ENCODE results near the gene DMD.

DMD gene

GRCh38 chrX:31522760-31523159 lies 1688.6 kb downstream of the DMD start:
- Histone ChIP-seq H4K20me1 (ENCODE audit: insufficient read depth, low read length) (no peaks in the 10 kb centered on the region), H3K9me3 (ENCODE audit: insufficient read depth, low read length) (no peaks in the 10 kb centered on the region), H3K4me2 (ENCODE audit: low read length) (no peak overlapping the region), H3K27ac (ENCODE audit: low read length) (no peak overlapping the region), H3K27me3 (ENCODE audit: low read depth, low read length) (no peaks in the 10 kb centered on the region), H3K79me2 (ENCODE audit: low read length) (no peaks in the 10 kb centered on the region), H3K4me1 (ENCODE audit: low read length) (no peaks in the 10 kb centered on the region), H3K9ac (ENCODE audit: low read length) (no peak overlapping the region), H3K36me3 (replicated peaks; ENCODE audit: low read depth, low read length) (no peaks in the 10 kb centered on the region), H2AFZ (ENCODE audit: low read depth, low read length) (no peak overlapping the region), H3K4me3 (ENCODE audit: low read length) (no peak overlapping the region)
- TF ChIP-seq EZH2phosphoT487 (IDR thresholded peaks at IDR 0.05; ENCODE audit: low read depth), result no peak
- TF ChIP-seq, protein P1, sequence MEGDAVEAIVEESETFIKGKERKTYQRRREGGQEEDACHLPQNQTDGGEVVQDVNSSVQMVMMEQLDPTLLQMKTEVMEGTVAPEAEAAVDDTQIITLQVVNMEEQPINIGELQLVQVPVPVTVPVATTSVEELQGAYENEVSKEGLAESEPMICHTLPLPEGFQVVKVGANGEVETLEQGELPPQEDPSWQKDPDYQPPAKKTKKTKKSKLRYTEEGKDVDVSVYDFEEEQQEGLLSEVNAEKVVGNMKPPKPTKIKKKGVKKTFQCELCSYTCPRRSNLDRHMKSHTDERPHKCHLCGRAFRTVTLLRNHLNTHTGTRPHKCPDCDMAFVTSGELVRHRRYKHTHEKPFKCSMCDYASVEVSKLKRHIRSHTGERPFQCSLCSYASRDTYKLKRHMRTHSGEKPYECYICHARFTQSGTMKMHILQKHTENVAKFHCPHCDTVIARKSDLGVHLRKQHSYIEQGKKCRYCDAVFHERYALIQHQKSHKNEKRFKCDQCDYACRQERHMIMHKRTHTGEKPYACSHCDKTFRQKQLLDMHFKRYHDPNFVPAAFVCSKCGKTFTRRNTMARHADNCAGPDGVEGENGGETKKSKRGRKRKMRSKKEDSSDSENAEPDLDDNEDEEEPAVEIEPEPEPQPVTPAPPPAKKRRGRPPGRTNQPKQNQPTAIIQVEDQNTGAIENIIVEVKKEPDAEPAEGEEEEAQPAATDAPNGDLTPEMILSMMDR (IDR thresholded peaks at IDR 0.05; ENCODE audit: low read depth, low read length), result no peak

- H4K20me1 ChIP-seq (ENCODE audit: insufficient read depth, low read length), result no peaks in the 10 kb centered on the region
Measured at GRCh38 chrX:31521941-31522340, 1689.4 kb downstream of the DMD start.

DNA sequence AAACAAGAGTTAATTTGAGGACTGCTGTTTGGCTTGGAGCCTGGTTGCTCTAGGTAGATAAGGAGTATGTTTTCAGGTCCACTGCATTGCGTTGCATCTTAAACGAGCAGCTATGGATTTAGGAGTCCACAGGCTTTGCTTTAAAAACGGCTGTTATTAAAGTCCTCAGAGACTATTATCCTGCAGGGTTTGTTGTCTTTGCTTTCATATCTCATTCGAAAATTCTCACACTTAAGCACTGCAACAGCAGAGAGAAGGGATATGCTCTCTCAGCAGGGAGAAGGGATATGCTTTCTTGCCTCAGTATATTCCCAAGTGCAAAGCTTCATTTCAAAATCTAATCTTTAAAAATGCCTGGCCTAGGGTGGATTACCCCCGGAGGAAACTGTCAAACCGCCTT lies 1694.8 kb downstream of the DMD start:
- Histone ChIP-seq H4K20me1 (ENCODE audit: insufficient read depth, low read length) (no peaks in the 10 kb centered on the region), H2AFZ (ENCODE audit: low read depth, low read length) (no peak overlapping the region), H3K4me3 (ENCODE audit: low read length) (no peak overlapping the region), H3K9me3 (ENCODE audit: insufficient read depth, low read length) (no peaks in the 10 kb centered on the region), H3K27me3 (ENCODE audit: low read depth, low read length) (no peaks in the 10 kb centered on the region), H3K9ac (ENCODE audit: low read length) (no peak overlapping the region), H3K79me2 (ENCODE audit: low read length) (no peaks in the 10 kb centered on the region), H3K36me3 (replicated peaks; ENCODE audit: low read depth, low read length) (no peaks in the 10 kb centered on the region), H3K4me1 (ENCODE audit: low read length) (no peaks in the 10 kb centered on the region), H3K27ac (ENCODE audit: low read length) (no peak overlapping the region), H3K4me2 (ENCODE audit: low read length) (no peak overlapping the region)
- TF ChIP-seq, protein P1 (IDR thresholded peaks at IDR 0.05; ENCODE audit: low read depth, low read length), result no peak
- no peak for TF ChIP-seq EZH2phosphoT487 (IDR thresholded peaks at IDR 0.05; ENCODE audit: low read depth)

More at GRCh38 chrX:31521941-31522340, 1689.4 kb downstream of the DMD start:
- TF ChIP-seq EZH2phosphoT487 (IDR thresholded peaks at IDR 0.05; ENCODE audit: low read depth), result no peak
- TF ChIP-seq, protein P1 (IDR thresholded peaks at IDR 0.05; ENCODE audit: low read depth, low read length), result no peak
- no peaks in the 10 kb centered on the region for H3K79me2 ChIP-seq (ENCODE audit: low read length)
- H3K9me3 ChIP-seq (ENCODE audit: insufficient read depth, low read length), result no peaks in the 10 kb centered on the region
- H3K27me3 ChIP-seq (ENCODE audit: low read depth, low read length), result no peaks in the 10 kb centered on the region
- H3K9ac ChIP-seq (ENCODE audit: low read length), result no peak overlapping the region
- no peak overlapping the region for H3K4me3 ChIP-seq (ENCODE audit: low read length)
- H3K4me1 ChIP-seq (ENCODE audit: low read length), result no peaks in the 10 kb centered on the region
- H2AFZ ChIP-seq (ENCODE audit: low read depth, low read length), result no peak overlapping the region
- H3K36me3 ChIP-seq (replicated peaks; ENCODE audit: low read depth, low read length), result no peaks in the 10 kb centered on the region
- no peak overlapping the region for H3K27ac ChIP-seq (ENCODE audit: low read length)
- no peak overlapping the region for H3K4me2 ChIP-seq (ENCODE audit: low read length)

DNA sequence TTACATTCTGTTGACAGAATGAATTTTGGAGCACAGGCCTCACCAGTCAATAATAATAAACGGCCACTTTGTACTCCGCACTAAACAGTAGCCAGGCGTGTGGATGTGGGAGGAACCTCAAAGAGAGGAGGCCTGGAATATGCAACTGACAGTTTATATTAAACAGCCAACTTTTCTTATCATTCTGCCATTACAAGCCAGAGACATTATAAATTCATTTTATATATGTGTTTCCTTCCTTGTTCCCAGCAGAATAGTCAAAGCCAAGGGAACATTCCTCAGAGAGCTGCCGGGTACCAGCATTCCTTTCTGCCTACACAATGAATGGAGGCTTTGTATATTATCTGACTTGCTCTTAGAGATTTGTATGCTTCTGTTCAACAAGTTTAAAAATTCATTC lies 1703.0 kb downstream of the DMD start:
- Histone ChIP-seq H3K4me3 (ENCODE audit: low read length) (no peak overlapping the region), H3K36me3 (replicated peaks; ENCODE audit: low read depth, low read length) (no peaks in the 10 kb centered on the region), H3K9ac (ENCODE audit: low read length) (no peak overlapping the region), H4K20me1 (ENCODE audit: insufficient read depth, low read length) (no peaks in the 10 kb centered on the region), H3K9me3 (ENCODE audit: insufficient read depth, low read length) (no peaks in the 10 kb centered on the region), H3K27me3 (ENCODE audit: low read depth, low read length) (no peaks in the 10 kb centered on the region), H3K4me2 (ENCODE audit: low read length) (no peak overlapping the region), H3K79me2 (ENCODE audit: low read length) (no peaks in the 10 kb centered on the region), H2AFZ (ENCODE audit: low read depth, low read length) (no peak overlapping the region), H3K27ac (ENCODE audit: low read length) (no peak overlapping the region), H3K4me1 (ENCODE audit: low read length) (peaks cover 10% of the 10 kb centered on the region)
- TF ChIP-seq, protein P1 (IDR thresholded peaks at IDR 0.05; ENCODE audit: low read depth, low read length), result no peak
- TF ChIP-seq EZH2phosphoT487 (IDR thresholded peaks at IDR 0.05; ENCODE audit: low read depth), result no peak

All from OCI-LY3 (cell line).